ENCODE data around the gene CFAP47. TPM values are rescaled to one million over a fixed set of nuclear protein-coding genes. Genes with fewer than 3 reads are reported as not detected.

The CFAP47 gene
- total and polyA plus RNA-seq, 2 of the 13 experiments (the other 11 are each of a cell fraction or from before 2014, with no cell fraction given): not detected

DNA sequence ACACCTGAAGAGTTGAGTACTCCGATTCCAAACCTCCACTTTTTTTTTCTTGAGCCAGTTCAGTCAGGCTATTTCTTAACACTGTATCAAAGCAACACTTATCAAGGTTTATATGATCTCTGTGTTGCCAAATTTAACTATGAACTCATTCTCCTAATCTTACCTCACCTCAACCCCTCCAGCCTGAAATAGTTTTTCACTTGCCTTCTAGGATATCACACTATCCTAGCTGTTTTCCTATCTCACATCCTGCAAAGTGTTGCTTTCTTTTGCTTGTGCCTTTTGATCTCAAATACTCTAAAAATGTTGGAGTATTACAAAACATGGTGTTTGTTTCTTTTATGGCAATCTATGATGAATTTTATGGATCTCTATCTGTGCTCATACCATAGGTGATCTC lies 415.0 kb downstream of the CFAP47 start:
- H3K4me1 ChIP-seq (ENCODE audit: insufficient read depth, low read length): no peaks in the 10 kb centered on the region
- intact Hi-C loops (cut with micrococcal nuclease; ENCODE audit: unreplicated experiment) (no loop called here), in situ Hi-C loops (cut with HindIII; ENCODE audit: extremely low pct_ligation_motif_present, low pct_unique_long_range_greater_than_20kb) (no loop called here)
- 0% methylated on average over 1 of the region's 1 CpG for WGBS (ENCODE audit: low lambda C conversion rate)
- H2AFZ ChIP-seq (ENCODE audit: low read length): no peak overlapping the region
- H3K27me3 ChIP-seq (ENCODE audit: control insufficient read depth in 1 of 2, insufficient read depth in 2 of 2, low read length in 2 of 2): no peaks in the 10 kb centered on the region
- H3K4me3 ChIP-seq (replicated peaks in 1 of 3; ENCODE audit: insufficient read depth in 1 of 3, low read depth in 2 of 3, low read length in 3 of 3): no peak overlapping the region
- no peak overlapping the region for H3K4me2 ChIP-seq (ENCODE audit: low read depth, low read length)
- CTCF ChIA-PET (ENCODE audit: low intra/inter-chr PET ratio, low total read pairs): no interaction called here
- ATAC-seq: no peak
- no peaks in the 10 kb centered on the region for H4K20me1 ChIP-seq (ENCODE audit: insufficient read depth, low read length)
- no peaks in the 10 kb centered on the region for H3K9me3 ChIP-seq (ENCODE audit: low read length)
- no TSS peak for BruUV-seq (replicated peaks)
- H3K36me3 ChIP-seq (replicated peaks in 1 of 2; ENCODE audit: control insufficient read depth in 1 of 2, insufficient read depth in 2 of 2, low read length in 2 of 2): no peaks in the 10 kb centered on the region
- H3K9ac ChIP-seq (ENCODE audit: insufficient read depth, low read depth, low read length): no peak overlapping the region
- POLR2A ChIA-PET: no interaction called here
- no peak for FAIRE-seq
- H3K79me2 ChIP-seq (ENCODE audit: insufficient read depth, low read length): no peaks in the 10 kb centered on the region
- H3K27ac ChIP-seq (ENCODE audit: extremely low read length, insufficient read depth, low read length): no peak overlapping the region
- no peak for TF ChIP-seq NKX3-1 (CRISPR knock-in tag; IDR thresholded peaks at IDR 0.05)
- no peak for TF ChIP-seq TMF1 (CRISPR knock-in tag; IDR thresholded peaks at IDR 0.05; ENCODE audit: low read depth)
- TF ChIP-seq, protein P1, sequence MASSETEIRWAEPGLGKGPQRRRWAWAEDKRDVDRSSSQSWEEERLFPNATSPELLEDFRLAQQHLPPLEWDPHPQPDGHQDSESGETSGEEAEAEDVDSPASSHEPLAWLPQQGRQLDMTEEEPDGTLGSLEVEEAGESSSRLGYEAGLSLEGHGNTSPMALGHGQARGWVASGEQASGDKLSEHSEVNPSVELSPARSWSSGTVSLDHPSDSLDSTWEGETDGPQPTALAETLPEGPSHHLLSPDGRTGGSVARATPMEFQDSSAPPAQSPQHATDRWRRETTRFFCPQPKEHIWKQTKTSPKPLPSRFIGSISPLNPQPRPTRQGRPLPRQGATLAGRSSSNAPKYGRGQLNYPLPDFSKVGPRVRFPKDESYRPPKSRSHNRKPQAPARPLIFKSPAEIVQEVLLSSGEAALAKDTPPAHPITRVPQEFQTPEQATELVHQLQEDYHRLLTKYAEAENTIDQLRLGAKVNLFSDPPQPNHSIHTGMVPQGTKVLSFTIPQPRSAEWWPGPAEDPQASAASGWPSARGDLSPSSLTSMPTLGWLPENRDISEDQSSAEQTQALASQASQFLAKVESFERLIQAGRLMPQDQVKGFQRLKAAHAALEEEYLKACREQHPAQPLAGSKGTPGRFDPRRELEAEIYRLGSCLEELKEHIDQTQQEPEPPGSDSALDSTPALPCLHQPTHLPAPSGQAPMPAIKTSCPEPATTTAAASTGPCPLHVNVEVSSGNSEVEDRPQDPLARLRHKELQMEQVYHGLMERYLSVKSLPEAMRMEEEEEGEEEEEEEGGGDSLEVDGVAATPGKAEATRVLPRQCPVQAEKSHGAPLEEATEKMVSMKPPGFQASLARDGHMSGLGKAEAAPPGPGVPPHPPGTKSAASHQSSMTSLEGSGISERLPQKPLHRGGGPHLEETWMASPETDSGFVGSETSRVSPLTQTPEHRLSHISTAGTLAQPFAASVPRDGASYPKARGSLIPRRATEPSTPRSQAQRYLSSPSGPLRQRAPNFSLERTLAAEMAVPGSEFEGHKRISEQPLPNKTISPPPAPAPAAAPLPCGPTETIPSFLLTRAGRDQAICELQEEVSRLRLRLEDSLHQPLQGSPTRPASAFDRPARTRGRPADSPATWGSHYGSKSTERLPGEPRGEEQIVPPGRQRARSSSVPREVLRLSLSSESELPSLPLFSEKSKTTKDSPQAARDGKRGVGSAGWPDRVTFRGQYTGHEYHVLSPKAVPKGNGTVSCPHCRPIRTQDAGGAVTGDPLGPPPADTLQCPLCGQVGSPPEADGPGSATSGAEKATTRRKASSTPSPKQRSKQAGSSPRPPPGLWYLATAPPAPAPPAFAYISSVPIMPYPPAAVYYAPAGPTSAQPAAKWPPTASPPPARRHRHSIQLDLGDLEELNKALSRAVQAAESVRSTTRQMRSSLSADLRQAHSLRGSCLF (CRISPR knock-in tag; IDR thresholded peaks at IDR 0.05; ENCODE audit: borderline replicate concordance): no peak
- TF ChIP-seq ZNF17 (CRISPR knock-in tag; IDR thresholded peaks at IDR 0.05): no peak
- no peak for TF ChIP-seq RXRA (CRISPR knock-in tag; IDR thresholded peaks at IDR 0.05)
- TF ChIP-seq ZNF468 (CRISPR knock-in tag; IDR thresholded peaks at IDR 0.05): no peak
- no peak for TF ChIP-seq FOXC1 (CRISPR knock-in tag; IDR thresholded peaks at IDR 0.05; ENCODE audit: borderline replicate concordance)
- TF ChIP-seq ZNF761 (CRISPR knock-in tag; conservative IDR thresholded peaks at IDR 0.05): no peak
- TF ChIP-seq NR1H2 (CRISPR knock-in tag; IDR thresholded peaks at IDR 0.05; ENCODE audit: borderline replicate concordance, low read depth): no peak
- no peak for TF ChIP-seq MIXL1 (CRISPR knock-in tag; IDR thresholded peaks at IDR 0.05)
- no peak for TF ChIP-seq FOXA1 (IDR thresholded peaks at IDR 0.05)
- no peak for TF ChIP-seq FOXA1 (CRISPR knock-in tag; IDR thresholded peaks at IDR 0.05)
- no peak for TF ChIP-seq CHD4 (IDR thresholded peaks at IDR 0.05; ENCODE audit: borderline replicate concordance, low read length)
- TF ChIP-seq STAG1 (CRISPR knock-in tag; IDR thresholded peaks at IDR 0.05): no peak
- TF ChIP-seq ZMAT3 (CRISPR knock-in tag; conservative IDR thresholded peaks at IDR 0.05): no peak
- no peak for TF ChIP-seq TOPORS (CRISPR knock-in tag; IDR thresholded peaks at IDR 0.05)
- no peak for DNase-seq (ENCODE audit: low spot score)

Measured in HepG2 (cell line).